GM12878 (cell line): ENCODE results near the gene KDM4D. TPM values are rescaled to one million over a fixed set of nuclear protein-coding genes. Genes with fewer than 3 reads are reported as not detected.

Experiments
- ATAC-seq: fragments of 200-7000 bp; cut with Tn5 transposase; 3 replicates; pipeline ENCODE4 v1.9.1; 2020; ENCODE audit warnings: mild to moderate bottlenecking, moderate library complexity
- Bru-seq: library from RNA; stranded (reverse); fragments of 400-500 nt; gene quantifications from one replicate; lab custom pipeline; 2021; lab: Mats Ljungman, UMichigan
- BruChase-seq, 2 experiments: library from RNA; stranded (reverse); fragments of 400-500 nt; gene quantifications; one replicate each; lab custom pipeline; 2021; lab: Mats Ljungman, UMichigan
- BruUV-seq: library from RNA; stranded (reverse); fragments of 400-500 nt; replicated peaks from 2 replicates; lab custom pipeline; 2021; lab: Mats Ljungman, UMichigan
- CTCF ChIA-PET: fragments of 300-600 bp; sonication (Branson Sonifier 250); formaldehyde crosslinking; extraction: SDS; loops from one replicate; lab custom pipeline; 2021; ENCODE audit warnings: inconsistent platforms; lab: Yijun Ruan, JAX
- POLR2A ChIA-PET: fragments of 350-600 bp; formaldehyde crosslinking; extraction: SDS; loops from one replicate; lab custom pipeline; 2021; ENCODE audit warnings: inconsistent platforms; lab: Charles Lee
- RAD21 ChIA-PET: fragments of 300-600 bp; sonication (Branson Sonifier 250); formaldehyde crosslinking; loops from one replicate; lab custom pipeline; 2023; ENCODE audit warnings: antibody characterized with exemption; ENCODE audit not compliant: unreplicated experiment; lab: Charles Lee
- SMC1A ChIA-PET: fragments of 300-600 bp; sonication (Branson Sonifier 250); formaldehyde crosslinking; loops from one replicate; lab custom pipeline; 2023; ENCODE audit not compliant: unreplicated experiment, uncharacterized antibody; lab: Charles Lee
- DNase-seq: peaks from one replicate; pipeline ENCODE4 v3.0.0-alpha.2; 2011; ENCODE audit warnings: low read depth, low spot score
- FAIRE-seq: peaks from 3 replicates; lab custom pipeline; 2011; peaks lifted over from hg19 to GRCh38; lab: Jason Lieb, UNC
- H2AFZ ChIP-seq: 2 replicates; pipeline ENCODE4 v1.6.0; 2011; ENCODE audit warnings: low read depth, low read length, control low read depth; ENCODE audit not compliant: control insufficient read depth
- H3K27ac ChIP-seq: 2 replicates; pipeline ENCODE4 v1.5.1; 2011; ENCODE audit warnings: control low read depth; ENCODE audit not compliant: control insufficient read depth, insufficient read depth
- H3K27me3 ChIP-seq, 2 experiments: replicated peaks in 1 of 2; 2 replicates each; pipeline versions ENCODE4 v1.6.0 to v1.6.1; 2011; ENCODE audit warnings: low read length in 1 of 2; ENCODE audit not compliant: control insufficient read depth in 2 of 2, insufficient read depth in 2 of 2
- H3K36me3 ChIP-seq, 2 experiments: 2 replicates each; pipeline ENCODE4 v1.5.1; 2011; ENCODE audit warnings: low read length in 1 of 2; ENCODE audit not compliant: control insufficient read depth in 2 of 2, insufficient read depth in 2 of 2
- H3K4me1 ChIP-seq: 2 replicates; pipeline ENCODE4 v1.6.1; 2011; ENCODE audit warnings: mild to moderate bottlenecking, low read length, moderate library complexity, mixed read lengths; ENCODE audit not compliant: control insufficient read depth, insufficient read depth
- H3K4me2 ChIP-seq: 2 replicates; pipeline ENCODE4 v1.6.0; 2011; ENCODE audit warnings: control low read depth; ENCODE audit not compliant: control insufficient read depth, insufficient read depth
- H3K4me3 ChIP-seq: fragments of 200-600 bp; sonication (generic); 2 replicates; pipeline ENCODE4 v1.5.1; 2016
- H3K79me2 ChIP-seq: 2 replicates; pipeline ENCODE4 v1.6.0; 2011; ENCODE audit warnings: low read length; ENCODE audit not compliant: control insufficient read depth, insufficient read depth
- H3K9ac ChIP-seq: 2 replicates; pipeline ENCODE4 v1.8.0; 2011; ENCODE audit warnings: low read length, control low read depth, mixed read lengths; ENCODE audit not compliant: control insufficient read depth, insufficient read depth
- H3K9me3 ChIP-seq: replicated peaks from 3 replicates; pipeline ENCODE4 v1.5.1; 2011; ENCODE audit warnings: mild to moderate bottlenecking, low read length; ENCODE audit not compliant: control insufficient read depth, insufficient read depth
- H4K20me1 ChIP-seq: 2 replicates; pipeline ENCODE4 v1.6.0; 2011; ENCODE audit not compliant: control insufficient read depth, insufficient read depth
- BACH1 ChIP-seq: fragments of 450-650 bp; IDR thresholded peaks from 2 replicates; pipeline ENCODE4 v1.6.1; 2017; ENCODE audit warnings: mild to moderate bottlenecking, borderline replicate concordance
- HDAC2 ChIP-seq: fragments of 200-600 bp; sonication (generic); IDR thresholded peaks from 2 replicates; pipeline ENCODE4 v1.6.1; 2017
- IRF4 ChIP-seq: IDR thresholded peaks from 2 replicates; pipeline ENCODE4 v1.6.1; 2011; ENCODE audit warnings: low read depth, low read length
- JUND ChIP-seq: IDR thresholded peaks from 2 replicates; pipeline ENCODE4 v1.6.1; 2012; ENCODE audit warnings: low read depth, mild to moderate bottlenecking, low read length, improper control_type of control experiment, moderate library complexity
- MYC ChIP-seq: IDR thresholded peaks from 2 replicates; pipeline ENCODE4 v1.6.1; 2011; ENCODE audit warnings: mild to moderate bottlenecking, low read length, moderate library complexity, inconsistent platforms; ENCODE audit not compliant: insufficient read depth, insufficient replicate concordance, insufficient read length, severe bottlenecking
- WGBS: methylation state at CpG from one replicate; pipeline ENCODE4 v1.1.6; 2016; ENCODE audit warnings: low lambda C conversion rate; ENCODE audit not compliant: insufficient replicate concordance, insufficient coverage; ENCODE audit errors: missing lambda C conversion rate; 5-methylcytosine and 5-hydroxymethylcytosine counted together
- in situ Hi-C: fragments of 300-500 bp; cut with MboI; formaldehyde crosslinking; loops from 9 replicates; pipeline ENCODE4 v1.14.3; 2018; ENCODE audit warnings: mixed read lengths
- intact Hi-C: fragments of 100-400 bp; cut with micrococcal nuclease; formaldehyde crosslinking; loops from one replicate; pipeline ENCODE4 v1.14.2; 2022; ENCODE audit not compliant: unreplicated experiment
- long read RNA-seq, 2 experiments: library from polyadenylated mRNA; unstranded; transcript quantifications; one replicate each; pipeline ENCODE4 v2.0.0, GENCODE V29; 2019 to 2020
- polyA minus RNA-seq, 3 experiments: library from RNA; depleted of rRNA, polyadenylated mRNA; stranded (reverse); fragments of >200 nt; gene quantifications; 2 replicates each; pipeline ENCODE4 v1.2.3, GENCODE V29; 2011
- polyA plus RNA-seq, 11 experiments: library from polyadenylated mRNA; depleted of rRNA in 4 of 11; unstranded in 6 of 11; stranded (reverse) in 5 of 11; fragments of >200 nt; fragmentation: Nextera tagmentation in 4 of 11; fragmentation: Illumina TruSeq in 1 of 11; extraction: Ambion mirVana in 4 of 11; extraction: Trizol in 1 of 11; gene quantifications; 1 replicate in 1 of 11; 2 replicates in 10 of 11; pipeline versions ENCODE4 v1.2.1 to v1.2.3, GENCODE V29; 2011 to 2016; ENCODE audit warnings: inconsistent platforms in 2 of 11, missing spikeins in 2 of 11, low read depth in 1 of 11
- total RNA-seq, 4 experiments: library from RNA; depleted of rRNA in 3 of 4; stranded (reverse); fragments of >200 nt in 3 of 4; fragmentation: Illumina TruSeq in 1 of 4; extraction: Trizol in 1 of 4; gene quantifications; 2 replicates each; pipeline versions ENCODE4 v1.2.1 to v1.2.3, GENCODE V29; 2013 to 2021
- TF ChIP-seq, protein P1 (sequence below): fragments of 150-350 bp; IDR thresholded peaks from 2 replicates; pipeline ENCODE4 v1.6.1; 2014; ENCODE audit warnings: mild to moderate bottlenecking, low read depth, low read length
- TF ChIP-seq, protein P2 (sequence below): fragments of 450-650 bp; formaldehyde crosslinking; IDR thresholded peaks from 2 replicates; pipeline ENCODE4 v1.4.0; 2022; ENCODE audit warnings: mild to moderate bottlenecking, moderate library complexity
- TF ChIP-seq, protein P3 (sequence below): IDR thresholded peaks from 2 replicates; pipeline ENCODE4 v1.6.1; 2011; ENCODE audit warnings: low read depth, mild to moderate bottlenecking, low read length, moderate library complexity, borderline replicate concordance; ENCODE audit errors: extremely low read depth
- TF ChIP-seq, protein P4 (sequence below): fragments of 450-650 bp; conservative IDR thresholded peaks from 2 replicates; pipeline ENCODE4 v1.6.1; 2017; ENCODE audit warnings: mild to moderate bottlenecking, moderate library complexity

KDM4D gene
- total RNA-seq (2013; cell fraction: nucleolus; rRNA removed) = 2.3 and 2.7 TPM in 2 replicates
- total RNA-seq (2014; rRNA removed) (2.1 and 2.3 TPM in 2 replicates), total RNA-seq (2014; rRNA removed; fragmentation: Illumina TruSeq; extraction: Trizol) (1.2 TPM in 2 replicates), total RNA-seq (2021) (1.4 and 1.5 TPM in 2 replicates), polyA plus RNA-seq (2011; rRNA removed) (1.0 and 1.2 TPM in 2 replicates), polyA plus RNA-seq (2014; fragmentation: Illumina TruSeq; extraction: Trizol) (0.78 and 1.2 TPM in 2 replicates), polyA plus RNA-seq (2014; fragmentation: Nextera tagmentation; extraction: Ambion mirVana) (under 1 TPM; 0.63 to 0.69 TPM), polyA plus RNA-seq (2014; rRNA removed) (0.96 and 1.5 TPM in 2 replicates), polyA plus RNA-seq (2016; fragmentation: Nextera tagmentation; extraction: Ambion mirVana) (1 to 10 TPM; 1.3 to 2.6 TPM), polyA minus RNA-seq (2011; rRNA and poly(A)+ RNA removed) (3.1 and 3.5 TPM in 2 replicates), Bru-seq, nascent RNA (percentile 56 among the genes with signal in this experiment), BruChase-seq, experiment 1, labeled RNA remaining after a 6-hour chase (percentile 31 among the genes with signal in this experiment), BruChase-seq, experiment 2, labeled RNA remaining after a 2-hour chase (percentile 44 among the genes with signal in this experiment)
- polyA plus RNA-seq (2011; ENCODE audit: low read depth) = 0.73 TPM
- polyA plus RNA-seq (2011; cell fraction: cytosol; rRNA removed) = 2.3 and 2.4 TPM in 2 replicates
- polyA plus RNA-seq (2011; cell fraction: nucleus; rRNA removed) = 1.8 and 1.9 TPM in 2 replicates
- 0.88 and 1.2 TPM in 2 replicates for polyA plus RNA-seq (2012)
- polyA minus RNA-seq (2011; cell fraction: cytosol; rRNA and poly(A)+ RNA removed) = 1.1 and 2.4 TPM in 2 replicates
- 1.7 and 2.2 TPM in 2 replicates for polyA minus RNA-seq (2011; cell fraction: nucleus; rRNA and poly(A)+ RNA removed)
- long read RNA-seq, experiment 1 = 0 reads
- long read RNA-seq, experiment 2, partial matches to known transcripts = 0 of 5 reads
- long read RNA-seq, experiment 2, other reads (novel, unspliced or antisense) = 0 of 5 reads

DNA sequence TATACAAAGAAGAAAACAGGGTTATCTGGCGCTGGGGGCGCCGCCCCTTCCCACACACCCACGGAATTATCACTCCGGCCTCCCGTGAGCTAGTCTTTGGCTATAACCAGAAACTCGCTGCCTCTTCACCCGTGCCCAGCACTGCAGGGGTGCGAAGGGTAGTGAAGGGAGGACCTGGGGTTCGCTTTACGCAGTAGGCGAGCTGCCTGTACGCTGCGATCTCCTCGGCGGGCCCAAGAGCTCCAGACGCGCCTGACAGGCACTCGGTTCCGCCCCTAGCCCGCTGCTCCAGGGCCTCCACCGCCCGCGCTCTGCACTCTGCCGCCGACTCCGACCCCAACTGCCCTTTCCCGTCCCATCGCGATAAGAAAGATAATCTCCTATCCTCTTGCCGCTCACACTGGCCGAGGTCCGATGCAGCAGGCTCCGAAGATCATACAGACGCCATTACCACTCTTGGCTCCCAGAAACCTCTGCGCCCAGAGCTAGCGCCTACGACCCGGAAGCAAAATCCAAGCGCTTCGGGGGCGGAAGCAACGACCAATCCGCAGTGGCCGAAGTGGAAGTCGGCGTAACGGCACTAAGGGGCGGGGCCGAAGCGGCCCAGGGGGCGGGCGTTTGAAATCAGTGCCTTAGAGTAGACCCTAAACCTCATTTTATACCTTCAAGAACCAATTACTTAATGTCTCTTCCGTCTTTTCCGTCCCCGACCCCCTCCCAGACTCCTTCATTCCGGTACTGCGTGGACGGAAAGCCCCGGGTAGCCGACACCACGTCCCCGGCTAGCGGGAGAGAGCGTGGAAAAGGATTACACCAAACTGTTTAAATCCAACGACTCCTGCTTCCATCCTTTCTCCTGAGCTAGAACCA is at the start of gene KDM4D, which contains the start of gene CWC15:
Gene KDM4D (plus strand): TSS at position 611 of the 870 bp plus-strand sequence. CDS start 23,664 bp downstream, outside the sequence.
Gene CWC15 (minus strand): TSS at position 458 of the 870 bp plus-strand sequence. CDS start 1,371 bp downstream, outside the sequence.
- ChIA-PET POLR2A (interaction anchor here (1.0 to 1.9 kb wide), 3 partner anchors 94 to 120 kb away, joined by 3 to 17 read pairs (median 4); partner anchors contain the start of gene SRSF8), SMC1A (interaction anchor here (0.6 to 2.2 kb wide), 8 partner anchors 9 to 823 kb away, joined by 3 to 7 read pairs (median 4); partner anchors contain the start of gene ENDOD1), RAD21 (interaction anchor here (0.8 to 2.9 kb wide), 6 partner anchors 94 to 468 kb away, joined by 3 to 21 read pairs (median 3); partner anchors contain the start of gene SRSF8), CTCF (interaction anchor here (0.7 to 3.3 kb wide), 6 partner anchors 12 to 732 kb away, joined by 3 to 18 read pairs (median 6); partner anchors contain the start of gene SRSF8)
- in situ Hi-C loops (no loop called here), intact Hi-C loops (no loop called here)
- under 1% methylated on average over 65 of the region's 66 CpGs for WGBS
- TSS peak; percentile 74 for BruUV-seq
- H3K9me3 ChIP-seq = no peaks in the 10 kb centered on the region
- H3K4me2 ChIP-seq = peak within 1 kb of the TSS; percentile 59
- peaks cover 0 to 7% of the 10 kb centered on the region in 2 experiments; a peak in 2 of 4 replicates for H3K36me3 ChIP-seq
- no peaks in the 10 kb centered on the region for H3K27me3 ChIP-seq
- H3K4me3 ChIP-seq = peak within 1 kb of the TSS; percentile 95
- FAIRE-seq = peak; percentile 90
- H2AFZ ChIP-seq = peak within 1 kb of the TSS; percentile 96
- no peaks in the 10 kb centered on the region for H4K20me1 ChIP-seq
- peaks cover 21% of the 10 kb centered on the region for H3K79me2 ChIP-seq
- H3K9ac ChIP-seq = peak within 1 kb of the TSS; percentile 88
- peak; percentile 62 for DNase-seq
- ATAC-seq = peak; percentile 99
- H3K27ac ChIP-seq = peak within 1 kb of the TSS; percentile 78
- no peaks in the 10 kb centered on the region for H3K4me1 ChIP-seq
- TF ChIP-seq, protein P1, sequence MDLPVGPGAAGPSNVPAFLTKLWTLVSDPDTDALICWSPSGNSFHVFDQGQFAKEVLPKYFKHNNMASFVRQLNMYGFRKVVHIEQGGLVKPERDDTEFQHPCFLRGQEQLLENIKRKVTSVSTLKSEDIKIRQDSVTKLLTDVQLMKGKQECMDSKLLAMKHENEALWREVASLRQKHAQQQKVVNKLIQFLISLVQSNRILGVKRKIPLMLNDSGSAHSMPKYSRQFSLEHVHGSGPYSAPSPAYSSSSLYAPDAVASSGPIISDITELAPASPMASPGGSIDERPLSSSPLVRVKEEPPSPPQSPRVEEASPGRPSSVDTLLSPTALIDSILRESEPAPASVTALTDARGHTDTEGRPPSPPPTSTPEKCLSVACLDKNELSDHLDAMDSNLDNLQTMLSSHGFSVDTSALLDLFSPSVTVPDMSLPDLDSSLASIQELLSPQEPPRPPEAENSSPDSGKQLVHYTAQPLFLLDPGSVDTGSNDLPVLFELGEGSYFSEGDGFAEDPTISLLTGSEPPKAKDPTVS = no peak
- no peak for TF ChIP-seq BACH1
- TF ChIP-seq, protein P2, sequence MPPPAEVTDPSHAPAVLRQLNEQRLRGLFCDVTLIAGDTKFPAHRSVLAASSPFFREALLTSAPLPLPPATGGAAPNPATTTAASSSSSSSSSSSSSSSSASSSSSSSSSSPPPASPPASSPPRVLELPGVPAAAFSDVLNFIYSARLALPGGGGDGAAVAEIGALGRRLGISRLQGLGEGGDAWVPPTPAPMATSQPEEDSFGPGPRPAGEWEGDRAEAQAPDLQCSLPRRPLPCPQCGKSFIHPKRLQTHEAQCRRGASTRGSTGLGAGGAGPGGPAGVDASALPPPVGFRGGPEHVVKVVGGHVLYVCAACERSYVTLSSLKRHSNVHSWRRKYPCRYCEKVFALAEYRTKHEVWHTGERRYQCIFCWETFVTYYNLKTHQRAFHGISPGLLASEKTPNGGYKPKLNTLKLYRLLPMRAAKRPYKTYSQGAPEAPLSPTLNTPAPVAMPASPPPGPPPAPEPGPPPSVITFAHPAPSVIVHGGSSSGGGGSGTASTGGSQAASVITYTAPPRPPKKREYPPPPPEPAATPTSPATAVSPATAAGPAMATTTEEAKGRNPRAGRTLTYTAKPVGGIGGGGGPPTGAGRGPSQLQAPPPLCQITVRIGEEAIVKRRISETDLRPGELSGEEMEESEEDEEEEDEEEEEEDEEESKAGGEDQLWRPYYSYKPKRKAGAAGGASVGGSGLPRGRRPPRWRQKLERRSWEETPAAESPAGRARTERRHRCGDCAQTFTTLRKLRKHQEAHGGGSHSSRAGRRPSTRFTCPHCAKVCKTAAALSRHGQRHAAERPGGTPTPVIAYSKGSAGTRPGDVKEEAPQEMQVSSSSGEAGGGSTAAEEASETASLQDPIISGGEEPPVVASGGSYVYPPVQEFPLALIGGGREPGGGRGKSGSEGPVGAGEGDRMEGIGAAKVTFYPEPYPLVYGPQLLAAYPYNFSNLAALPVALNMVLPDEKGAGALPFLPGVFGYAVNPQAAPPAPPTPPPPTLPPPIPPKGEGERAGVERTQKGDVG (CRISPR knock-in tag) = no peak
- TF ChIP-seq, protein P3, sequence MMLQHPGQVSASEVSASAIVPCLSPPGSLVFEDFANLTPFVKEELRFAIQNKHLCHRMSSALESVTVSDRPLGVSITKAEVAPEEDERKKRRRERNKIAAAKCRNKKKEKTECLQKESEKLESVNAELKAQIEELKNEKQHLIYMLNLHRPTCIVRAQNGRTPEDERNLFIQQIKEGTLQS = no peak
- TF ChIP-seq, protein P4, sequence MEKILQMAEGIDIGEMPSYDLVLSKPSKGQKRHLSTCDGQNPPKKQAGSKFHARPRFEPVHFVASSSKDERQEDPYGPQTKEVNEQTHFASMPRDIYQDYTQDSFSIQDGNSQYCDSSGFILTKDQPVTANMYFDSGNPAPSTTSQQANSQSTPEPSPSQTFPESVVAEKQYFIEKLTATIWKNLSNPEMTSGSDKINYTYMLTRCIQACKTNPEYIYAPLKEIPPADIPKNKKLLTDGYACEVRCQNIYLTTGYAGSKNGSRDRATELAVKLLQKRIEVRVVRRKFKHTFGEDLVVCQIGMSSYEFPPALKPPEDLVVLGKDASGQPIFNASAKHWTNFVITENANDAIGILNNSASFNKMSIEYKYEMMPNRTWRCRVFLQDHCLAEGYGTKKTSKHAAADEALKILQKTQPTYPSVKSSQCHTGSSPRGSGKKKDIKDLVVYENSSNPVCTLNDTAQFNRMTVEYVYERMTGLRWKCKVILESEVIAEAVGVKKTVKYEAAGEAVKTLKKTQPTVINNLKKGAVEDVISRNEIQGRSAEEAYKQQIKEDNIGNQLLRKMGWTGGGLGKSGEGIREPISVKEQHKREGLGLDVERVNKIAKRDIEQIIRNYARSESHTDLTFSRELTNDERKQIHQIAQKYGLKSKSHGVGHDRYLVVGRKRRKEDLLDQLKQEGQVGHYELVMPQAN = peak; percentile 67
- no peak for TF ChIP-seq IRF4
- TF ChIP-seq JUND = no peak
- TF ChIP-seq HDAC2 = no peak
- no peak for TF ChIP-seq MYC
